KMS-11 (cell line): ENCODE results near the gene DCST2.

Experiments used
- H2AFZ ChIP-seq: fragments of 200-600 bp; sonication (generic); 2 replicates; pipeline ENCODE4 v1.6.1; 2016; ENCODE audit warnings: antibody characterized with exemption, mixed run types, low read depth
- H3K27ac ChIP-seq: fragments of 200-600 bp; sonication (generic); 2 replicates; pipeline ENCODE4 v1.6.1; 2016; ENCODE audit warnings: mild to moderate bottlenecking, mixed run types
- H3K27me3 ChIP-seq: fragments of 200-600 bp; sonication (generic); 2 replicates; pipeline ENCODE4 v1.6.1; 2017; ENCODE audit warnings: mild to moderate bottlenecking, low read depth, mixed run types, moderate library complexity; ENCODE audit not compliant: insufficient read depth
- H3K36me3 ChIP-seq: fragments of 200-600 bp; sonication (generic); 2 replicates; pipeline ENCODE4 v1.6.1; 2017; ENCODE audit warnings: mild to moderate bottlenecking, mixed run types; ENCODE audit not compliant: insufficient read depth
- H3K4me1 ChIP-seq: fragments of 200-600 bp; sonication (generic); 2 replicates; pipeline ENCODE4 v1.6.1; 2016; ENCODE audit warnings: mild to moderate bottlenecking, low read depth, mixed run types; ENCODE audit not compliant: poor library complexity, severe bottlenecking
- H3K4me2 ChIP-seq: fragments of 200-600 bp; sonication (generic); 2 replicates; pipeline ENCODE4 v1.7.0; 2016; ENCODE audit warnings: mild to moderate bottlenecking, mixed run types
- H3K4me3 ChIP-seq: fragments of 200-600 bp; sonication (generic); IDR thresholded peaks from 2 replicates; pipeline ENCODE4 v1.6.1; 2017; ENCODE audit warnings: low read depth, low read length, mixed read lengths; ENCODE audit not compliant: insufficient read depth
- H3K79me2 ChIP-seq: fragments of 200-600 bp; sonication (generic); 2 replicates; pipeline ENCODE4 v1.6.1; 2016; ENCODE audit warnings: low read depth, mixed run types; ENCODE audit not compliant: insufficient read depth
- H3K9ac ChIP-seq: fragments of 200-600 bp; sonication (generic); 2 replicates; pipeline ENCODE4 v1.6.1; 2016; ENCODE audit warnings: mild to moderate bottlenecking, mixed run types
- H4K20me1 ChIP-seq: fragments of 200-600 bp; sonication (generic); 2 replicates; pipeline ENCODE4 v1.6.1; 2016; ENCODE audit warnings: mild to moderate bottlenecking, mixed run types; ENCODE audit not compliant: insufficient read depth
- CTCF ChIP-seq: fragments of 200-600 bp; sonication (generic); conservative IDR thresholded peaks from 2 replicates; pipeline ENCODE4 v1.6.1; 2017; ENCODE audit warnings: low read depth, mild to moderate bottlenecking, antibody characterized with exemption, low read length, moderate library complexity, mixed read lengths

Gene DCST2

GRCh38 chr1:155051342-155051776 lies 17.8 kb upstream of the DCST2 start:
- Histone ChIP-seq H3K27ac (peak overlapping the region; percentile 27; the same call in 1 of the 2 replicates), H3K27me3 (no peaks in the 10 kb centered on the region), H3K4me2 (peak overlapping the region; percentile 92), H3K9ac (peak overlapping the region; percentile 59; the same call in 1 of the 2 replicates), H4K20me1 (no peaks in the 10 kb centered on the region), H3K4me1 (peaks cover 41% of the 10 kb centered on the region), H2AFZ (peak overlapping the region; percentile 84), H3K79me2 (peaks cover 13% of the 10 kb centered on the region; the same call in 1 of the 2 replicates), H3K36me3 (no peaks in the 10 kb centered on the region; the same call in 1 of the 2 replicates), H3K4me3 (peak overlapping the region; percentile 98)
- no peak for TF ChIP-seq CTCF

GRCh38 chr1:155050560-155051341 lies 17.2 kb upstream of the DCST2 start, which contains the start of gene ADAM15:
Gene ADAM15, plus strand, starts transcription at chr1:155051316. Its CDS starts 71 bp downstream, at chr1:155051387.
- H3K79me2 ChIP-seq, result peaks cover 13% of the 10 kb centered on the region; the same call in 1 of the 2 replicates
- peak within 1 kb of the TSS; percentile 59 for H3K9ac ChIP-seq
- peak; percentile 100 for TF ChIP-seq CTCF
- peak within 1 kb of the TSS; percentile 90 for H2AFZ ChIP-seq
- peak within 1 kb of the TSS; percentile 77 for H3K27ac ChIP-seq
- H4K20me1 ChIP-seq, result no peaks in the 10 kb centered on the region
- peaks cover 43% of the 10 kb centered on the region for H3K4me1 ChIP-seq
- no peaks in the 10 kb centered on the region; the same call in 1 of the 2 replicates for H3K36me3 ChIP-seq
- no peaks in the 10 kb centered on the region for H3K27me3 ChIP-seq
- peak within 1 kb of the TSS; percentile 98 for H3K4me3 ChIP-seq
- H3K4me2 ChIP-seq, result peak within 1 kb of the TSS; percentile 92

GRCh38 chr1:155049651-155050559 lies 16.3 kb upstream of the DCST2 start:
- peaks cover 13% of the 10 kb centered on the region; the same call in 1 of the 2 replicates for H3K79me2 ChIP-seq
- H3K36me3 ChIP-seq, result no peaks in the 10 kb centered on the region; the same call in 1 of the 2 replicates
- H3K27ac ChIP-seq, result peak overlapping the region; percentile 77
- H3K4me2 ChIP-seq, result peak overlapping the region; percentile 67
- H4K20me1 ChIP-seq, result no peaks in the 10 kb centered on the region
- peak overlapping the region; percentile 51 for H3K9ac ChIP-seq
- no peaks in the 10 kb centered on the region for H3K27me3 ChIP-seq
- no peak for TF ChIP-seq CTCF
- peak overlapping the region; percentile 90 for H2AFZ ChIP-seq
- peaks cover 51% of the 10 kb centered on the region for H3K4me1 ChIP-seq
- peak overlapping the region; percentile 94 for H3K4me3 ChIP-seq
